GM11168 (cell line): Measurements from ENCODE around the gene NTM.

Experiments
- in situ Hi-C: fragments of 300-500 bp; cut with MboI; formaldehyde crosslinking; loops from one replicate; pipeline ENCODE4 v1.12.0; 2022; ENCODE audit warnings: low sequenced_read_pairs; ENCODE audit not compliant: unreplicated experiment

NTM gene

GRCh38 chr11:131584785-131585592 is 214.6 kb downstream of the NTM start:
- in situ Hi-C loops = no loop called here

GRCh38 chr11:131588057-131588456 is 217.6 kb downstream of the NTM start:
- in situ Hi-C loops = no loop called here

GRCh38 chr11:131591051-131591461 is 220.6 kb downstream of the NTM start:
- in situ Hi-C loops = no loop called here

- in situ Hi-C loops = no loop called here
These were observed 221.7 kb downstream of the NTM start for GRCh38 chr11:131592152-131592551.

GRCh38 chr11:131592734-131593133 is 222.3 kb downstream of the NTM start:
- in situ Hi-C loops = no loop called here

- in situ Hi-C loops = no loop called here
These were observed 222.9 kb downstream of the NTM start for GRCh38 chr11:131593301-131593700.

- in situ Hi-C loops = no loop called here
These were observed 225.4 kb downstream of the NTM start for GRCh38 chr11:131595797-131596196.

GRCh38 chr11:131597890-131598289 is 227.5 kb downstream of the NTM start:
- in situ Hi-C loops = no loop called here

- in situ Hi-C loops = no loop called here
These were observed 227.9 kb downstream of the NTM start for GRCh38 chr11:131598305-131598704.

- in situ Hi-C loops = no loop called here
These were observed 228.9 kb downstream of the NTM start for GRCh38 chr11:131599285-131599684.

- in situ Hi-C loops = no loop called here
These were observed 230.2 kb downstream of the NTM start for GRCh38 chr11:131600628-131601027.

- in situ Hi-C loops = no loop called here
These were observed 231.2 kb downstream of the NTM start for GRCh38 chr11:131601586-131601985.

GRCh38 chr11:131602431-131602830 is 232.0 kb downstream of the NTM start:
- in situ Hi-C loops = no loop called here

- in situ Hi-C loops = no loop called here
These were observed 236.5 kb downstream of the NTM start for GRCh38 chr11:131606811-131607335.

- in situ Hi-C loops = no loop called here
These were observed 238.9 kb downstream of the NTM start for GRCh38 chr11:131609337-131609736.

GRCh38 chr11:131609921-131610320 is 239.5 kb downstream of the NTM start:
- in situ Hi-C loops = no loop called here

GRCh38 chr11:131611322-131611721 is 240.9 kb downstream of the NTM start:
- in situ Hi-C loops = no loop called here

GRCh38 chr11:131612533-131612932 is 242.1 kb downstream of the NTM start:
- in situ Hi-C loops = no loop called here

- in situ Hi-C loops = no loop called here
These were observed 244.2 kb downstream of the NTM start for GRCh38 chr11:131614631-131615030.

- in situ Hi-C loops = no loop called here
These were observed 245.2 kb downstream of the NTM start for GRCh38 chr11:131615611-131616010.

GRCh38 chr11:131616481-131617140 is 246.2 kb downstream of the NTM start:
- in situ Hi-C loops = no loop called here
